Epithelial cell of proximal tubule (primary cell): ENCODE results near the gene EEIG1. TPM values are rescaled to one million over a fixed set of nuclear protein-coding genes. Genes with fewer than 3 reads are reported as not detected.

Experiments
- DNase-seq: peaks from one replicate; pipeline ENCODE4 v3.0.0-alpha.2; 2011; ENCODE audit warnings: low read depth
- H3K4me3 ChIP-seq: 2 replicates; pipeline ENCODE4 v1.5.1; 2011; ENCODE audit warnings: low read depth, mild to moderate bottlenecking, low read length
- CTCF ChIP-seq: conservative IDR thresholded peaks from 2 replicates; pipeline ENCODE4 v1.5.1; 2012; ENCODE audit warnings: low read depth, mild to moderate bottlenecking, low read length
- total RNA-seq: library from RNA; depleted of rRNA; stranded (reverse); fragments of >200 nt; gene quantifications from 2 replicates; pipeline ENCODE4 v1.2.3, GENCODE V29; 2015

EEIG1 gene
- total RNA-seq, 1 donor from 2014 or later = 5.0 TPM

- H3K4me3 ChIP-seq = no peak overlapping the region
- DNase-seq = no peak
- no peak for TF ChIP-seq CTCF
Measured at GRCh38 chr9:127953768-127954505, 26.9 kb downstream of the EEIG1 start.

- no peak overlapping the region for H3K4me3 ChIP-seq
- no peak for TF ChIP-seq CTCF
- DNase-seq = no peak
Measured at GRCh38 chr9:127953154-127953553, 27.6 kb downstream of the EEIG1 start.

GRCh38 chr9:127950513-127951289 is 30.1 kb downstream of the EEIG1 start:
- H3K4me3 ChIP-seq = no peak overlapping the region
- no peak for TF ChIP-seq CTCF
- DNase-seq = no peak

- no peak overlapping the region for H3K4me3 ChIP-seq
- no peak for TF ChIP-seq CTCF
- no peak for DNase-seq
Measured at GRCh38 chr9:127949827-127950512, 30.8 kb downstream of the EEIG1 start.

GRCh38 chr9:127947841-127948710 is 32.7 kb downstream of the EEIG1 start:
- no peak for DNase-seq
- TF ChIP-seq CTCF = no peak

GRCh38 chr9:127946728-127947127 is 34.1 kb downstream of the EEIG1 start:
- no peak for TF ChIP-seq CTCF
- no peak overlapping the region for H3K4me3 ChIP-seq
- no peak for DNase-seq

More at GRCh38 chr9:127947841-127948710, 32.7 kb downstream of the EEIG1 start:
- no peak overlapping the region for H3K4me3 ChIP-seq
